Activated CD4-positive, alpha-beta memory T cell treated with anti-CD3 and anti-CD28 coated beads for 36 hours (primary cell): Measurements from ENCODE around the gene DHRS11. TPM values are rescaled to one million over a fixed set of nuclear protein-coding genes. Genes with fewer than 3 reads are reported as not detected.

Experiments used
- CTCF ChIA-PET: fragments of 350-600 bp; sonication (Branson Sonifier 250); formaldehyde crosslinking; loops from one replicate; lab custom pipeline; 2021; ENCODE audit warnings: antibody characterized with exemption, inconsistent platforms; lab: Charles Lee
- POLR2A ChIA-PET: fragments of 350-600 bp; sonication (Branson Sonifier 250); formaldehyde crosslinking; loops from one replicate; lab custom pipeline; 2021; ENCODE audit warnings: antibody characterized with exemption; lab: Charles Lee
- DNase-seq: peaks from one replicate; pipeline ENCODE4 v3.0.0-alpha.2; 2020
- H3K27ac Mint-ChIP-seq: one replicate; pipeline ENCODE4 v1.8.0; 2021; ENCODE audit warnings: mixed read lengths
- H3K27me3 Mint-ChIP-seq: one replicate; pipeline ENCODE4 v1.8.0; 2021; ENCODE audit warnings: mixed read lengths
- H3K36me3 Mint-ChIP-seq: one replicate; pipeline ENCODE4 v1.8.0; 2021; ENCODE audit warnings: mixed read lengths
- H3K4me1 Mint-ChIP-seq: one replicate; pipeline ENCODE4 v1.8.0; 2021; ENCODE audit warnings: low read depth, mixed read lengths
- H3K4me3 Mint-ChIP-seq: one replicate; pipeline ENCODE4 v1.8.0; 2021; ENCODE audit warnings: mild to moderate bottlenecking, mixed read lengths
- H3K9me3 Mint-ChIP-seq: one replicate; pipeline ENCODE4 v1.8.0; 2021; ENCODE audit warnings: mixed read lengths
- intact Hi-C: fragments of 100-400 bp; cut with micrococcal nuclease; formaldehyde crosslinking; loops from one replicate; pipeline ENCODE4 v1.15.1; 2023
- total RNA-seq, 2 experiments: library from RNA; stranded (reverse); gene quantifications; one replicate each; pipeline ENCODE4 v1.2.3, GENCODE V29; 2021

DHRS11 gene
- total RNA-seq, 2 experiments from 2014 or later = 10.2 to 10.5 TPM

- H3K36me3 Mint-ChIP-seq = no peaks in the 10 kb centered on the region
- POLR2A ChIA-PET = no interaction called here
- intact Hi-C loops = no loop called here
These were observed 41.5 kb downstream of the DHRS11 start for GRCh38 chr17:36632916-36633771.

GRCh38 chr17:36640346-36640745 is 48.7 kb downstream of the DHRS11 start:
- ChIA-PET POLR2A (no interaction called here), CTCF (no interaction called here)
- H3K36me3 Mint-ChIP-seq = no peaks in the 10 kb centered on the region
- no peaks in the 10 kb centered on the region for H3K9me3 Mint-ChIP-seq
- intact Hi-C loops = no loop called here
- peaks cover 56% of the 10 kb centered on the region for H3K27me3 Mint-ChIP-seq
- DNase-seq = no peak
- peaks cover 11% of the 10 kb centered on the region for H3K4me1 Mint-ChIP-seq
- no peak overlapping the region for H3K4me3 Mint-ChIP-seq
- H3K27ac Mint-ChIP-seq = no peak overlapping the region

More at GRCh38 chr17:36632916-36633771, 41.5 kb downstream of the DHRS11 start:
- CTCF ChIA-PET = interaction anchor here (1.4 to 6.6 kb wide), 2 partner anchors 122 to 414 kb away, joined by 4 to 67 read pairs; no protein-coding TSS in a partner anchor
- no peaks in the 10 kb centered on the region for H3K4me1 Mint-ChIP-seq
- DNase-seq = no peak
- H3K27ac Mint-ChIP-seq = no peak overlapping the region
- no peak overlapping the region for H3K4me3 Mint-ChIP-seq
- H3K9me3 Mint-ChIP-seq = no peaks in the 10 kb centered on the region
- H3K27me3 Mint-ChIP-seq = peaks cover 11% of the 10 kb centered on the region

- intact Hi-C loops = no loop called here
- Mint-ChIP-seq H3K4me1 (peaks cover 11% of the 10 kb centered on the region), H3K4me3 (no peak overlapping the region), H3K9me3 (no peaks in the 10 kb centered on the region), H3K27ac (no peak overlapping the region), H3K36me3 (no peaks in the 10 kb centered on the region), H3K27me3 (peaks cover 58% of the 10 kb centered on the region)
- CTCF ChIA-PET = no interaction called here
- no peak for DNase-seq
- POLR2A ChIA-PET = no interaction called here
These were observed 49.2 kb downstream of the DHRS11 start for GRCh38 chr17:36640836-36641235.

- CTCF ChIA-PET = interaction anchor here (1.4 kb wide), 1 partner anchor 15 kb away, joined by 4 read pairs; no protein-coding TSS in a partner anchor
- H3K9me3 Mint-ChIP-seq = no peaks in the 10 kb centered on the region
- intact Hi-C loops = no loop called here
- H3K4me3 Mint-ChIP-seq = no peak overlapping the region
- peaks cover 11% of the 10 kb centered on the region for H3K4me1 Mint-ChIP-seq
- no peak overlapping the region for H3K27ac Mint-ChIP-seq
- POLR2A ChIA-PET = no interaction called here
- peaks cover 64% of the 10 kb centered on the region for H3K27me3 Mint-ChIP-seq
- DNase-seq = no peak
- H3K36me3 Mint-ChIP-seq = no peaks in the 10 kb centered on the region
These were observed 49.7 kb downstream of the DHRS11 start for GRCh38 chr17:36641331-36641876.

GRCh38 chr17:36641877-36642845 is 50.5 kb downstream of the DHRS11 start:
- Mint-ChIP-seq H3K4me1 (peaks cover 11% of the 10 kb centered on the region), H3K36me3 (no peaks in the 10 kb centered on the region), H3K4me3 (peak overlapping the region; percentile 63), H3K27me3 (peaks cover 67% of the 10 kb centered on the region), H3K9me3 (no peaks in the 10 kb centered on the region), H3K27ac (no peak overlapping the region)
- intact Hi-C loops = no loop called here
- DNase-seq = peak; percentile 44
- ChIA-PET POLR2A (no interaction called here), CTCF (interaction anchor here (1.4 to 1.5 kb wide), 2 partner anchors 16 to 405 kb away, joined by 4 to 5 read pairs; no protein-coding TSS in a partner anchor)

GRCh38 chr17:36643086-36643685 is 51.5 kb downstream of the DHRS11 start:
- no peaks in the 10 kb centered on the region for H3K36me3 Mint-ChIP-seq
- H3K4me3 Mint-ChIP-seq = no peak overlapping the region
- intact Hi-C loops = no loop called here
- ChIA-PET CTCF (interaction anchor here (1.1 to 1.5 kb wide), 3 partner anchors 14 to 404 kb away, joined by 4 to 5 read pairs (median 4); no protein-coding TSS in a partner anchor), POLR2A (no interaction called here)
- no peak overlapping the region for H3K27ac Mint-ChIP-seq
- H3K4me1 Mint-ChIP-seq = peaks cover 11% of the 10 kb centered on the region
- peaks cover 67% of the 10 kb centered on the region for H3K27me3 Mint-ChIP-seq
- no peaks in the 10 kb centered on the region for H3K9me3 Mint-ChIP-seq
- no peak for DNase-seq

- no peak for DNase-seq
- H3K27me3 Mint-ChIP-seq = peaks cover 59% of the 10 kb centered on the region
- H3K36me3 Mint-ChIP-seq = no peaks in the 10 kb centered on the region
- H3K4me3 Mint-ChIP-seq = no peak overlapping the region
- intact Hi-C loops = no loop called here
- no peak overlapping the region for H3K27ac Mint-ChIP-seq
- POLR2A ChIA-PET = no interaction called here
- CTCF ChIA-PET = interaction anchor here (1.0 kb wide), 1 partner anchor 19 kb away, joined by 3 read pairs; no protein-coding TSS in a partner anchor
- H3K9me3 Mint-ChIP-seq = no peaks in the 10 kb centered on the region
- peaks cover 11% of the 10 kb centered on the region for H3K4me1 Mint-ChIP-seq
These were observed 53.7 kb downstream of the DHRS11 start for GRCh38 chr17:36645422-36645821.

GRCh38 chr17:36647636-36648035 is 56.0 kb downstream of the DHRS11 start:
- peaks cover 49% of the 10 kb centered on the region for H3K27me3 Mint-ChIP-seq

GRCh38 chr17:36650096-36650775 is 58.6 kb downstream of the DHRS11 start:
- no peaks in the 10 kb centered on the region for H3K9me3 Mint-ChIP-seq
- H3K4me1 Mint-ChIP-seq = no peaks in the 10 kb centered on the region
- DNase-seq = no peak
- CTCF ChIA-PET = no interaction called here
- no peaks in the 10 kb centered on the region for H3K36me3 Mint-ChIP-seq
- no peak overlapping the region for H3K27ac Mint-ChIP-seq
- no peak overlapping the region for H3K4me3 Mint-ChIP-seq
- POLR2A ChIA-PET = no interaction called here
- H3K27me3 Mint-ChIP-seq = peaks cover 28% of the 10 kb centered on the region
- intact Hi-C loops = no loop called here

More at GRCh38 chr17:36647636-36648035, 56.0 kb downstream of the DHRS11 start:
- ChIA-PET POLR2A (no interaction called here), CTCF (interaction anchor here (1.0 to 1.2 kb wide), 2 partner anchors 44 to 59 kb away, joined by 3 to 4 read pairs; no protein-coding TSS in a partner anchor)
- DNase-seq = no peak
- Mint-ChIP-seq H3K9me3 (no peaks in the 10 kb centered on the region), H3K36me3 (no peaks in the 10 kb centered on the region), H3K4me3 (no peak overlapping the region), H3K27ac (no peak overlapping the region), H3K4me1 (peaks cover 4% of the 10 kb centered on the region)
- intact Hi-C loops = no loop called here
